K562 (cell line): Measurements from ENCODE around the gene NRXN2. TPM values are rescaled to one million over a fixed set of nuclear protein-coding genes. Genes with fewer than 3 reads are reported as not detected.

Experiments
- ATAC-seq: fragments of 200-7000 bp; cut with Tn5 transposase; 3 replicates; pipeline ENCODE4 v1.9.1; 2020; ENCODE audit warnings: moderate library complexity
- BruUV-seq: library from RNA; stranded (reverse); fragments of 400-500 nt; replicated peaks from 2 replicates; lab custom pipeline; 2021; lab: Mats Ljungman, UMichigan
- CTCF ChIA-PET: fragments of 300-600 bp; formaldehyde crosslinking; extraction: SDS; loops from one replicate; lab custom pipeline; 2021; ENCODE audit warnings: low intra/inter-chr PET ratio; lab: Yijun Ruan, JAX
- POLR2A ChIA-PET: fragments of 300-600, 350-650 bp; sonication (Branson Sonifier 250); formaldehyde crosslinking; extraction: SDS; loops from one replicate; lab custom pipeline; 2021; ENCODE audit warnings: antibody characterized with exemption, inconsistent platforms; lab: Yijun Ruan, JAX
- DNase-seq, 4 experiments: peaks; one replicate each; pipeline versions ENCODE4 v3.0.0 to v3.0.0-alpha.2; 2011 to 2018; ENCODE audit warnings: low spot score in 3 of 4, mixed read lengths in 3 of 4; ENCODE audit errors: extremely low read depth in 1 of 4
- FAIRE-seq: peaks from 2 replicates; lab custom pipeline; 2011; peaks lifted over from hg19 to GRCh38; lab: Jason Lieb, UNC
- H2AFZ ChIP-seq: 2 replicates; pipeline ENCODE4 v1.6.0; 2011; ENCODE audit warnings: low read depth, low read length, control low read depth, inconsistent platforms
- H3K27ac ChIP-seq: fragments of 200-600 bp; 3 replicates; pipeline ENCODE4 v1.8.0; 2011; ENCODE audit warnings: low read depth, mild to moderate bottlenecking, control low read depth, inconsistent platforms, low read length, moderate library complexity, mixed read lengths; ENCODE audit errors: extremely low read depth
- H3K27me3 ChIP-seq, 2 experiments: fragments of 300-600 bp in 1 of 2; 2 replicates in 1 of 2; 3 replicates in 1 of 2; pipeline versions ENCODE4 v1.6.0 to v1.8.0; 2011; ENCODE audit warnings: inconsistent platforms in 2 of 2, low read length in 2 of 2, mild to moderate bottlenecking in 1 of 2, mixed read lengths in 1 of 2, moderate library complexity in 1 of 2; ENCODE audit not compliant: control insufficient read depth in 2 of 2, insufficient read depth in 2 of 2
- H3K36me3 ChIP-seq: fragments of 300-600 bp; 3 replicates; pipeline ENCODE4 v1.8.0; 2011; ENCODE audit warnings: mild to moderate bottlenecking, low read length, inconsistent platforms; ENCODE audit not compliant: control insufficient read depth, insufficient read depth
- H3K4me1 ChIP-seq, 2 experiments: fragments of 200-600 bp in 1 of 2; replicated peaks in 1 of 2; 2 replicates in 1 of 2; 3 replicates in 1 of 2; pipeline versions ENCODE4 v1.5.1 to v1.8.0; 2011; ENCODE audit warnings: inconsistent platforms in 2 of 2, low read length in 2 of 2, mild to moderate bottlenecking in 1 of 2, mixed read lengths in 1 of 2, moderate library complexity in 1 of 2; ENCODE audit not compliant: control insufficient read depth in 2 of 2, insufficient read depth in 2 of 2
- H3K4me2 ChIP-seq: 2 replicates; pipeline ENCODE4 v1.6.1; 2011; ENCODE audit warnings: low read length, control low read depth, inconsistent platforms, mixed read lengths; ENCODE audit not compliant: insufficient read depth
- H3K4me3 ChIP-seq: fragments of 200-600 bp; sonication (generic), shearing (Covaris generic); 2 replicates; pipeline ENCODE4 v1.5.1; 2016; ENCODE audit warnings: control low read depth, inconsistent platforms
- H3K79me2 ChIP-seq: fragments of 200-600 bp; 3 replicates; pipeline ENCODE4 v1.8.0; 2011; ENCODE audit warnings: low read length, inconsistent platforms; ENCODE audit not compliant: control insufficient read depth, insufficient read depth
- H3K9ac ChIP-seq, 2 experiments: 2 replicates each; pipeline versions ENCODE4 v1.6.0 to v1.6.1; 2011; ENCODE audit warnings: low read depth in 2 of 2, low read length in 2 of 2, control low read depth in 1 of 2, inconsistent platforms in 1 of 2, mild to moderate bottlenecking in 1 of 2, mixed read lengths in 1 of 2; ENCODE audit not compliant: insufficient read depth in 1 of 2
- H3K9me1 ChIP-seq: one replicate; pipeline ENCODE4 v1.6.0; 2011; ENCODE audit warnings: inconsistent platforms, mild to moderate bottlenecking, low read length, moderate library complexity; ENCODE audit not compliant: control insufficient read depth, insufficient read depth
- H3K9me3 ChIP-seq: replicated peaks from 2 replicates; pipeline ENCODE4 v1.5.1; 2011; ENCODE audit warnings: low read depth, low read length, inconsistent platforms; ENCODE audit not compliant: control insufficient read depth, insufficient read depth
- H4K20me1 ChIP-seq: replicated peaks from 2 replicates; pipeline ENCODE4 v1.6.1; 2011; ENCODE audit warnings: low read length, inconsistent platforms, mixed read lengths; ENCODE audit not compliant: control insufficient read depth, insufficient read depth
- BRCA1 ChIP-seq, 2 experiments: fragments of 450-650 bp in 1 of 2; sonication (generic) in 1 of 2; formaldehyde crosslinking in 1 of 2; IDR thresholded peaks; 2 replicates each; pipeline versions ENCODE4 v1.5.0 to v1.6.1; 2017 to 2020; ENCODE audit warnings: mild to moderate bottlenecking in 1 of 2, missing genetic modification reagents in 1 of 2
- CCNT2 ChIP-seq: IDR thresholded peaks from 2 replicates; pipeline ENCODE4 v1.6.1; 2011; ENCODE audit warnings: borderline replicate concordance, low read depth, mild to moderate bottlenecking, moderate library complexity, mixed read lengths, low read length; ENCODE audit not compliant: insufficient read length; ENCODE audit errors: extremely low read depth
- FOSL1 ChIP-seq: fragments of 200-800 bp; sonication (Bioruptor generic); conservative IDR thresholded peaks from 2 replicates; pipeline ENCODE4 v1.6.1; 2016; ENCODE audit warnings: missing genetic modification characterization, missing compliant biosample characterization
- GABPA ChIP-seq: fragments of 200-800 bp; sonication (Bioruptor generic); conservative IDR thresholded peaks from 2 replicates; pipeline ENCODE4 v1.6.1; 2016; ENCODE audit warnings: low read depth, missing genetic modification characterization, missing compliant biosample characterization
- GATA2 ChIP-seq: sonication (generic); formaldehyde crosslinking; IDR thresholded peaks from 2 replicates; pipeline ENCODE4 v1.4.0; 2020; ENCODE audit warnings: mild to moderate bottlenecking, missing genetic modification reagents
- JUND ChIP-seq, 2 experiments: IDR thresholded peaks; 2 replicates in 1 of 2; 3 replicates in 1 of 2; pipeline ENCODE4 v1.6.1; 2011; ENCODE audit warnings: borderline replicate concordance in 2 of 2, low read depth in 2 of 2, low read length in 2 of 2, improper control_type of control experiment in 1 of 2, missing biosample characterization in 1 of 2, missing genetic modification characterization in 1 of 2, missing genetic modification reagents in 1 of 2
- NCOA1 ChIP-seq: fragments of 450-650 bp; IDR thresholded peaks from 2 replicates; pipeline ENCODE4 v1.6.1; 2016; ENCODE audit warnings: low read depth
- NCOR1 ChIP-seq: fragments of 450-650 bp; IDR thresholded peaks from 2 replicates; pipeline ENCODE4 v1.6.1; 2016; ENCODE audit warnings: mild to moderate bottlenecking, moderate library complexity
- PCBP2 ChIP-seq: fragments of 200-400 bp; formaldehyde crosslinking; IDR thresholded peaks from 2 replicates; pipeline ENCODE4 v1.6.1; 2018; ENCODE audit warnings: low read length, low read depth, mild to moderate bottlenecking, moderate library complexity; ENCODE audit not compliant: poor library complexity, severe bottlenecking
- POLR2B ChIP-seq: fragments of 450-650 bp; IDR thresholded peaks from 2 replicates; pipeline ENCODE4 v1.6.1; 2018; ENCODE audit warnings: low read depth; ENCODE audit not compliant: partially characterized antibody
- RAD21 ChIP-seq, 2 experiments: fragments of 250-450 bp in 1 of 2; fragments of 450-650 bp in 1 of 2; sonication (Bioruptor Pico) in 1 of 2; formaldehyde crosslinking in 1 of 2; IDR thresholded peaks in 1 of 2; conservative IDR thresholded peaks in 1 of 2; 2 replicates each; pipeline versions ENCODE4 v1.4.0 to v1.8.0; 2020 to 2022; ENCODE audit warnings: mild to moderate bottlenecking in 2 of 2, moderate library complexity in 1 of 2
- RBBP5 ChIP-seq: fragments of 200-600 bp; sonication (generic); IDR thresholded peaks from 2 replicates; pipeline ENCODE4 v1.6.1; 2012; ENCODE audit warnings: borderline replicate concordance, mild to moderate bottlenecking, low read length, control low read depth, inconsistent platforms; ENCODE audit not compliant: insufficient read depth, poor library complexity, severe bottlenecking
- SMC3 ChIP-seq: conservative IDR thresholded peaks from 2 replicates; pipeline ENCODE4 v1.6.1; 2011; ENCODE audit warnings: low read depth, low read length, improper control_type of control experiment; ENCODE audit not compliant: insufficient read depth
- SREBF2 ChIP-seq: sonication (generic); formaldehyde crosslinking; IDR thresholded peaks from 2 replicates; pipeline ENCODE4 v1.4.0; 2020; ENCODE audit warnings: mild to moderate bottlenecking, missing genetic modification reagents
- TEAD1 ChIP-seq, 2 experiments: fragments of 450-650 bp in 1 of 2; sonication (generic) in 1 of 2; formaldehyde crosslinking; IDR thresholded peaks; 2 replicates each; pipeline versions ENCODE4 v1.4.0 to v1.8.0; 2020 to 2022; ENCODE audit warnings: mild to moderate bottlenecking in 2 of 2, missing genetic modification reagents in 1 of 2
- THAP12 ChIP-seq: fragments of 250-450 bp; sonication (Bioruptor Pico); IDR thresholded peaks from 2 replicates; pipeline ENCODE4 v1.9.0; 2021; ENCODE audit warnings: mild to moderate bottlenecking, inconsistent platforms
- ZNF707 ChIP-seq: fragments of 250-450 bp; sonication (Bioruptor Pico); conservative IDR thresholded peaks from 2 replicates; pipeline ENCODE4 v1.8.0; 2022; ENCODE audit warnings: inconsistent platforms, mild to moderate bottlenecking, moderate library complexity
- WGBS: fragments of 100-300 bp; shearing (Covaris generic); methylation state at CpG from one replicate; pipeline ENCODE4 v1.1.6; 2016; ENCODE audit warnings: low coverage, mixed read lengths; ENCODE audit not compliant: insufficient coverage; ENCODE audit errors: missing lambda C conversion rate; 5-methylcytosine and 5-hydroxymethylcytosine counted together
- in situ Hi-C: fragments of 300-500 bp; cut with MboI; formaldehyde crosslinking; loops from 4 replicates; pipeline ENCODE4 v1.15.0; 2018; ENCODE audit warnings: inconsistent platforms, mixed read lengths
- intact Hi-C: fragments of 100-400 bp; cut with micrococcal nuclease; formaldehyde crosslinking; loops from 2 replicates; pipeline ENCODE4 v1.14.2; 2022
- polyA plus RNA-seq, 8 experiments: library from polyadenylated mRNA; depleted of rRNA in 4 of 8; stranded (reverse) in 5 of 8; unstranded in 3 of 8; fragments of >200 nt; fragmentation: Nextera tagmentation in 2 of 8; fragmentation: Illumina TruSeq in 1 of 8; extraction: Ambion mirVana in 2 of 8; extraction: Trizol in 1 of 8; gene quantifications; 2 replicates each; pipeline versions ENCODE4 v1.2.1 to v1.2.3, GENCODE V29; 2011 to 2014; ENCODE audit warnings: inconsistent platforms in 1 of 8, missing spikeins in 1 of 8
- total RNA-seq, 7 experiments: library from RNA; depleted of rRNA in 6 of 7; stranded (reverse); fragments of >200 nt in 6 of 7; fragmentation: Illumina TruSeq in 2 of 7; extraction: Trizol in 2 of 7; gene quantifications; 2 replicates each; pipeline versions ENCODE4 v1.2.1 to v1.2.3, GENCODE V29; 2011 to 2021; ENCODE audit warnings: low replicate concordance in 1 of 7

The NRXN2 gene
- total and polyA plus RNA-seq, 9 of the 15 experiments (the other 6 are each of a cell fraction or from before 2014, with no cell fraction given), result 0.07 to 0.47 (median 0.15) TPM; not detected in 4

DNA sequence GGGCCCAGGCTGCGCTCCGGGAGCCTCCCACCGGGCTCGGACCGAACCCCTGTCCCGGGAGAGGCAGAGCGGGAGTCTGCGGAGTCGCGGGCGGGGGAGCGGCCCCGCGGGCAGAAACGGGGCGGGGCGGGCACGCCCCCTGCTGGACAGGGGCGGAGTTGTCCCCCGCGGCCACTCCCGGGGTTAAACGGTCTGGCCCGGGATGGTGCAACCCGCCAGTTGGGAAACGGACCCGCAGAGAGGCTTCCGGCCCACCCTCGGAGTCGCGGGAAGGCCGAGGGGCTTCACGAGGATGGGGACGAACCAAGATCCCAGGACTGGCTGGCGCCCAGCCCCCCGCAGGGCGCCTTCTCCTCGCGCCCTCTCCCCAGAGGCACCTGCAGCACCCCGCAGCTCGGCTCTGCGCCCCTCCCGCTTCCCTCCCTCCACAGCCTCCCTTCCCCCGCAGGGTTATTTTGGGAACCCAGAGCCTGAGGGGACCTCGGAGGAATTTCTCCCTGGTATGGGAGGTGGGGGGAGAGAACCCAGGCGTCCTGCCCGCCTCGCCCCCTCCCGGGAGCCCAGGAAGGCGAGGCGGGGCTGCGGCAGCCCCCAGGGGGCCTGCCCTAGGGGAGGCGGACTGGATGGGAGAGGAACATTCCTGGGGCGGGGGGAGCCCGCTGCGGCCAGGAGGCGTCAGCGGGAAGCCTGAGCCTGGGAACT lies 20.0 kb upstream of the NRXN2 start:
- Histone ChIP-seq H4K20me1 (no peaks in the 10 kb centered on the region; the same call in 1 of the 2 replicates), H3K9me1 (no peaks in the 10 kb centered on the region), H3K9ac (peak overlapping the region; percentile 54 to 90; a peak in 3 of 4 replicates), H3K27ac (peak overlapping the region; percentile 42; the same call in 2 of the 3 replicates), H3K79me2 (no peaks in the 10 kb centered on the region), H3K9me3 (no peaks in the 10 kb centered on the region), H3K27me3 (no peaks in the 10 kb centered on the region; a peak in 1 of 5 replicates), H3K4me1 (peaks cover 12 to 71% of the 10 kb centered on the region in 2 experiments; a peak in 3 of 5 replicates), H3K36me3 (no peaks in the 10 kb centered on the region), H3K4me2 (peak overlapping the region; percentile 77), H3K4me3 (peak overlapping the region; percentile 54), H2AFZ (peak overlapping the region; percentile 95)
- WGBS, result 4% methylated on average over 17 of the region's 58 CpGs
- ATAC-seq (peak; percentile 73), FAIRE-seq (no peak), DNase-seq (peak; percentile 80 to 94 (median 90))
- in situ Hi-C loops (no loop called here), intact Hi-C loops (loop anchor here (1.0 to 5.0 kb wide), 4 partner anchors 24 to 86 kb away; partner anchors contain the start of gene SF1)
- POLR2A ChIA-PET, result interaction anchor here (0.5 to 1.6 kb wide), 11 partner anchors 10 to 757 kb away, joined by 3 to 6 read pairs (median 4); partner anchors contain the start of gene SF1
- CTCF ChIA-PET, result interaction anchor here (0.6 to 1.7 kb wide), 6 partner anchors 24 to 305 kb away, joined by 3 to 13 read pairs (median 4); no protein-coding TSS in a partner anchor
- BruUV-seq, result no TSS peak
- TF ChIP-seq GABPA (tag) (peak; percentile 61; the same call in 1 of the 2 replicates), SREBF2 (CRISPR knock-in tag) (no peak), GATA2 (CRISPR knock-in tag) (no peak), NCOR1 (no peak), THAP12 (CRISPR knock-in tag) (no peak), CCNT2 (peak; percentile 73), NCOA1 (0 out of 2 replicates have a peak, but pooled peaks have one; percentile 17), RBBP5 (peak; percentile 27), JUND (IDR thresholded peaks at IDR 0.05; ENCODE audit: borderline replicate concordance, low read depth, low read length) (peak; percentile 2; the same call in 1 of the 2 replicates), JUND (tag; IDR thresholded peaks at IDR 0.05; ENCODE audit: borderline replicate concordance, low read depth, low read length) (peak; percentile 18; the same call in 1 of the 3 replicates), TEAD1 (CRISPR knock-in tag; IDR thresholded peaks at IDR 0.05) (peak in 1 of 2 experiments; percentile 86; a peak in 1 of 4 replicates), BRCA1 (IDR thresholded peaks at IDR 0.05) (no peak), BRCA1 (CRISPR knock-in tag; IDR thresholded peaks at IDR 0.05) (no peak), FOSL1 (tag) (no peak), PCBP2 (no peak), POLR2B (no peak), ZNF707 (CRISPR knock-in tag) (no peak), RAD21 (CRISPR knock-in tag; conservative IDR thresholded peaks at IDR 0.05 in 1 of 2, IDR thresholded peaks at IDR 0.05 in 1 of 2) (peak; percentile 47 to 51; a peak in 3 of 4 replicates), SMC3 (peak; percentile 46; the same call in 1 of the 2 replicates)
